ES-I3 (cell line): ENCODE data around the gene MORN4.
"Not testable (repeated sequence)": the region's sequence is repeated elsewhere in the genome, so short reads cannot be mapped to it uniquely, and the experiment has no call there.

Experiments used
- H3K36me3 ChIP-seq: 2 replicates; pipeline ENCODE4 v1.6.1; 2013; ENCODE audit warnings: mild to moderate bottlenecking, low read length, control low read depth, moderate library complexity; ENCODE audit not compliant: insufficient read depth
- H3K4me1 ChIP-seq: 2 replicates; pipeline ENCODE4 v1.6.1; 2013; ENCODE audit warnings: mild to moderate bottlenecking, control low read depth, low read length; ENCODE audit not compliant: insufficient read depth
- H3K9ac ChIP-seq: 2 replicates; pipeline ENCODE4 v1.6.1; 2013; ENCODE audit warnings: low read depth, mild to moderate bottlenecking, low read length, moderate library complexity
- H3K9me3 ChIP-seq: 2 replicates; pipeline ENCODE4 v1.6.1; 2013; ENCODE audit warnings: mild to moderate bottlenecking, low read length, moderate library complexity; ENCODE audit not compliant: control insufficient read depth, insufficient read depth

MORN4 gene

GRCh38 chr10:97578171-97578844, 55.0 kb downstream of the MORN4 start:
- no peaks in the 10 kb centered on the region for H3K9me3 ChIP-seq
- H3K9ac ChIP-seq, result no peak overlapping the region
- no peaks in the 10 kb centered on the region for H3K36me3 ChIP-seq
- H3K4me1 ChIP-seq, result peaks cover 9% of the 10 kb centered on the region

- H3K9me3 ChIP-seq, result no peaks in the 10 kb centered on the region
- H3K36me3 ChIP-seq, result no peaks in the 10 kb centered on the region
- peaks cover 9% of the 10 kb centered on the region for H3K4me1 ChIP-seq
- no peak overlapping the region for H3K9ac ChIP-seq
Measured at GRCh38 chr10:97577701-97578100, 55.6 kb downstream of the MORN4 start.

GRCh38 chr10:97576487-97576886, 56.8 kb downstream of the MORN4 start:
- not testable (repeated sequence) for H3K9ac ChIP-seq, H3K36me3 ChIP-seq, H3K9me3 ChIP-seq
- H3K4me1 ChIP-seq, result peaks cover 14% of the 10 kb centered on the region

- no peaks in the 10 kb centered on the region for H3K9me3 ChIP-seq
- peaks cover 14% of the 10 kb centered on the region for H3K4me1 ChIP-seq
- no peaks in the 10 kb centered on the region for H3K36me3 ChIP-seq
- no peak overlapping the region for H3K9ac ChIP-seq
Measured at GRCh38 chr10:97575127-97575668, 58.1 kb downstream of the MORN4 start.

GRCh38 chr10:97574374-97575126, 58.8 kb downstream of the MORN4 start:
- H3K36me3 ChIP-seq, result no peaks in the 10 kb centered on the region
- no peaks in the 10 kb centered on the region for H3K9me3 ChIP-seq
- H3K4me1 ChIP-seq, result peaks cover 14% of the 10 kb centered on the region
- no peak overlapping the region for H3K9ac ChIP-seq

GRCh38 chr10:97573672-97574071, 59.6 kb downstream of the MORN4 start:
- Histone ChIP-seq H3K9ac (no peak overlapping the region), H3K36me3 (no peaks in the 10 kb centered on the region), H3K9me3 (no peaks in the 10 kb centered on the region), H3K4me1 (peaks cover 14% of the 10 kb centered on the region)

GRCh38 chr10:97573021-97573420, 60.3 kb downstream of the MORN4 start:
- Histone ChIP-seq H3K36me3 (no peaks in the 10 kb centered on the region), H3K9me3 (no peaks in the 10 kb centered on the region), H3K4me1 (peaks cover 14% of the 10 kb centered on the region)

GRCh38 chr10:97572214-97572989, 60.9 kb downstream of the MORN4 start, which contains the start of gene ANKRD2:
Gene ANKRD2 (plus strand): TSS chr10:97572779. CDS start chr10:97572789, 10 bp downstream.
- H3K36me3 ChIP-seq, result no peaks in the 10 kb centered on the region
- H3K9ac ChIP-seq, result no peak within 1 kb of the TSS
- H3K4me1 ChIP-seq, result peaks cover 14% of the 10 kb centered on the region
- no peaks in the 10 kb centered on the region for H3K9me3 ChIP-seq

More at GRCh38 chr10:97573021-97573420, 60.3 kb downstream of the MORN4 start:
- no peak overlapping the region for H3K9ac ChIP-seq

GRCh38 chr10:97571622-97572021, 61.7 kb downstream of the MORN4 start:
- Histone ChIP-seq H3K4me1 (peaks cover 14% of the 10 kb centered on the region), H3K36me3 (no peaks in the 10 kb centered on the region), H3K9me3 (no peaks in the 10 kb centered on the region), H3K9ac (no peak overlapping the region)

- peaks cover 14% of the 10 kb centered on the region for H3K4me1 ChIP-seq
- H3K9me3 ChIP-seq, result no peaks in the 10 kb centered on the region
- no peaks in the 10 kb centered on the region for H3K36me3 ChIP-seq
- no peak overlapping the region for H3K9ac ChIP-seq
Measured at GRCh38 chr10:97570789-97571471, 62.4 kb downstream of the MORN4 start.

GRCh38 chr10:97570146-97570788, 63.0 kb downstream of the MORN4 start:
- Histone ChIP-seq H3K9ac (no peak overlapping the region), H3K9me3 (no peaks in the 10 kb centered on the region), H3K4me1 (peaks cover 14% of the 10 kb centered on the region), H3K36me3 (no peaks in the 10 kb centered on the region)

GRCh38 chr10:97567891-97568290, 65.4 kb downstream of the MORN4 start:
- peaks cover 5% of the 10 kb centered on the region; the same call in 1 of the 2 replicates for H3K4me1 ChIP-seq
- H3K36me3 ChIP-seq, result no peaks in the 10 kb centered on the region

GRCh38 chr10:97566336-97566996, 66.8 kb downstream of the MORN4 start:
- Histone ChIP-seq H3K9ac (no peak overlapping the region), H3K36me3 (no peaks in the 10 kb centered on the region; the same call in 1 of the 2 replicates), H3K9me3 (no peaks in the 10 kb centered on the region), H3K4me1 (no peaks in the 10 kb centered on the region)

More at GRCh38 chr10:97567891-97568290, 65.4 kb downstream of the MORN4 start:
- Histone ChIP-seq H3K9me3 (no peaks in the 10 kb centered on the region), H3K9ac (no peak overlapping the region)
